DMS53 (cell line): ENCODE data around the gene KLRF2.

Experiments used
- DNase-seq: peaks from one replicate; lab custom pipeline; 2025; lab: John Stamatoyannopoulos, UW

The KLRF2 gene

GRCh38 chr12:9888665-9889273 is 7.5 kb downstream of the KLRF2 start:
- peak; percentile 46 for DNase-seq

DNA sequence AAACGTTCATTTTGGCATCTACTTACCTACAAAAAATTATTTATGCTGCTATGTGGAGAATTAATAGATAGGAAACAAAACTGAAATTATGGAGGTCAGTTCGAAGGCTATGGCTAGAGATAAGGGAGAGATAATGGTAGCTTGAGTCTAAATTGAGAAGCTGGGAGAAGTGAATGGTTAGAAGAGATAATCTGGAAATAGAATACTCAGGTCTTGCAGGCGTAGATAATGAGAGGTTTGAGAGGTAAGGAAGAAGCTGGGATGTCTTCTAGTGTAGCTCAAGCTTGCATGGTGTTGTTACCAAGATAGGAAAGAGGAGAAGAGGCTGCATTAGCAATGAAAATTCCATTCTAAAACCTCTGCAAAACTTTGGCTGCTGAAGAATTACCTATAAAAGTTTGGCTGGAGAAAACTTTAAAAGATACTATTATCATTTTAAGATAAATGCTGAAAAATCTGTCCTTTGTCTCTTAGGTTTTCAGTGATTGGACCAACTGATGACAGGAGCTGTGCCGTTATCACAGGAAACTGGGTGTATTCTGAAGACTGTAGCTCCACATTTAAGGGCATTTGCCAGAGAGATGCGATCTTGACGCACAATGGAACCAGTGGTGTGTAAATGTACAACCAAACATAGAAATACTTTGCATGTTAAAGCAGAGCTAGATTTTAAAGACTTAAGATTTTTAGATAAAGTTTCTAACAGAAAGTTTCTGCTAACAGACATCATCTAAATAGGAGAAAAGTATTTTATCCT is 14.1 kb downstream of the KLRF2 start:
- no peak for DNase-seq

DNA sequence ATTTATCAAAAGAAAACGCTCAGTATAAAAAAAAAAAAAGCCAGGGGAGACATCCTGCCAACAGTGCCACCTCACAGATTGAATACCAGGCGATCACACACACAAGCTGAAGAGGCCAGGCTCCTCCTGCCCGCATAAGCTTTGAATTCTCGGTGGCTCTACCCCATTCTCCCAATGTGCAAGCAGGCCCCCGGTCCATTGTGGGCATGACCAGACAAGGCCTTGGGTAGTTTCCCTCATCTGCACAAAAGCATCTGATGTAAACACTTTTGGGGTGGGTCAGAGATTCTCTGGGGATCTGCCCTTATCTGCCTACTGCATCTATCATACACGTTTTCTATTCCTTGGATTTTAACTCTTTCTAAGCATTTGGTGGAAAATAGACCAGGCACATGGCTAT is 16.2 kb downstream of the KLRF2 start:
- DNase-seq, result no peak

- no peak for DNase-seq
These were observed 17.9 kb downstream of the KLRF2 start for GRCh38 chr12:9899209-9899608.

DNA sequence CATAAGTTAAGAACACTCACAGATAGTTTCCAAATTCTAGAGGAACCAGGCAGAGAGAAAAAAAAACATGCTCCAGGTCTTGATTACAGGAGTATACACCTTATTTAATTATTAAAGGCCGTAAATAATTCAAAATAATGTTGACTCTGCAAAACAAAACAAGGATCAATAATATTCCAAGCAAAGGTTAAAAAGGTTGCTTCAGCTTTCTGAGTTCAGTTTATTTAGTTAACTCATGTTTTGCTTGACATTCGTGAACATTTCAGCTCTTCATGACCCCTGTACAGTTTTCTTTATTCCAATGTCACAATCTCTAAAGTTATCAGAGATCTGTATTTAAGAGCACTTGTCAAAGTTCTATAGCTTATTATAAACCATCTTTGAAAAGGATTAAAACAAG is 19.6 kb downstream of the KLRF2 start:
- DNase-seq, result no peak

DNA sequence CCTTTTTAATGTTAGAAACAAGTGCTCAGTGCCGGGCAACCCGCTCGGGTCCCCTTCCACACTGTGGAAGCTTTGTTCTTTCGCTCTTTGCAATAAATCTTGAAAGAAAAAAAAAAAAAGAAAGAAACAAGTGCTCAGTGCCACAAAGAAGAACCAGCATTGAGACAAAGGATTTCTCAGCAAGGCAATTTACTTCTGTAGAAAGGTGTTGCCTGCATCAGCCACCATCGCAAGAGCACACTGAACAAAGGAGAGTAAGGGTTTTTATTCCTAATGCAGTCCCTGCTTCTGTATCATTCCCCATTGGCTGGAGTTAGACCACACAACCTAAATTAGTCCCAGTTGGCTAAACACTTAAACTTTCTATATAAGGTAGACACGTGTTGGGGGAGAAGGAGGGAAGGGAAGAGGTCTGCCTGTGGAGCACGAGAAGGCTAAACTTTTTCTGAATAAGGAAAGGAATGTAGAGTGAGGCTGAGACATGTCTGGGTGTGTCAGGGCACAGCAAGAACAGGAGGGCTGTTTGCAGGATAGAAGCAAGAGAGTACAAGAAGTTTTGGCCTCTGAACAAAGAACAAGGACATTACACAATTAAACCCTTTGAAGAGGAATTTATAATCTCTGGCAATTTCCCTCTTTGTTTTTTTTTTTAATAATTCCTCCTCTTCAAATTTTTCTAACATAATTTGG is 21.4 kb downstream of the KLRF2 start:
- DNase-seq, result peak; percentile 45

GRCh38 chr12:9906873-9907272 is 25.6 kb downstream of the KLRF2 start:
- DNase-seq, result no peak

DNA sequence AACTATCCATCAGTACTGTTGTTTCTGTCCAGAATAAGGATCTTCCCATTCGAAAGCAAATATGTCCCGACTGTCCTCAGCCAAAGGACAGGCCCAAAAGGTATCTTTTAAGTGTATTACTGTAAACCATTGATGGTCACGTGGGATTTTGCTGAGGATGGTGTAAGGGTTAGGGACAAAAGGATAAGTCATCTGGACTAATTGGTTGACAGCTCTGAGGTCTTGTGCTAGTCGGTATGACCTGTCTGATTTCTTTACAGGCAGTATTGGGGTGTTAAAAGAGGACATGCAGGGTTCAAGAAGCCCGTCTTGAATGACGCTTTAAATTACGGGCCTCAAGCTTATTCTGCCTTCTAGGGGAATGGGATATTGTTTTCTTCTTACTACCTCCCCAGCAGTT is 26.5 kb downstream of the KLRF2 start:
- DNase-seq, result no peak

DNA sequence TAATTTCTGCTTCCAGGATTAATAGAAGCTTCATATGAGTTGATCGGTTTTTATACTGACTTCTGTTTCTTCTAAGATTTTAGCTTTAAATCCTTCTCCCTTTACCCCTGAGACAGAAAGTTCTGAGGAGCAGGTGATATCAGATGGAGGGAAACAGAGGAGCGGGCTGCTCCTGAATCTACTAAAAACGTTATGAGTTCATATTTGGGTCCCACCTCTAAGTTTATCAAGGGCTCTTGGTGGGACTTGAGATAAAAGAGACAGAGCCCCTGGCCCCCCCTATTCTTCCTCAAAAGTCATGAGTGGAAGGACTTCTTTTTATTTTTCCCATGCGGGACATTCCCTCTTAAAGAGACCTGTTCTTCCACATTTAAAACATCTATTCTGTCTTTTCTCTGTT is 27.1 kb downstream of the KLRF2 start:
- DNase-seq, result no peak

DNA sequence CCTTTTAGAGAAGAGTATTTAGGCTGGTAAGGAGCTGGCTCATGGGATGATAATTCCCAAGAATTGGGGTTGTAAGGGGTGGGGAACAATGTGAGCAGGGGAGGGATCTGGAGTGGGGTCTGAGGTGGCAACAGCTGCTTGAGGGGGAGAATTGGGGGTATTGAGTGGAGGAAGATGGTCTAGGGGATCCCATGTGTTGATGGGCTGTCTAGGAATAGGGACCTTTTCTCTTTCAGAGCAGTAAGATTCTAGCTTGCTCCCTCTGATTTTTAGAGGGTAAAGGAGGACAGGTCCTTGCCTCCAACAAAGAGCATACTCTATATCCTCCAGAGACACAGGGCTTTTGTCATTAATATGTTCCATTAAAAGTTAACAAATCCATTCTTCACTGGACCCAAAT is 28.4 kb downstream of the KLRF2 start:
- DNase-seq, result no peak

GRCh38 chr12:9910716-9911421 is 29.6 kb downstream of the KLRF2 start:
- DNase-seq, result peak; percentile 65

DNA sequence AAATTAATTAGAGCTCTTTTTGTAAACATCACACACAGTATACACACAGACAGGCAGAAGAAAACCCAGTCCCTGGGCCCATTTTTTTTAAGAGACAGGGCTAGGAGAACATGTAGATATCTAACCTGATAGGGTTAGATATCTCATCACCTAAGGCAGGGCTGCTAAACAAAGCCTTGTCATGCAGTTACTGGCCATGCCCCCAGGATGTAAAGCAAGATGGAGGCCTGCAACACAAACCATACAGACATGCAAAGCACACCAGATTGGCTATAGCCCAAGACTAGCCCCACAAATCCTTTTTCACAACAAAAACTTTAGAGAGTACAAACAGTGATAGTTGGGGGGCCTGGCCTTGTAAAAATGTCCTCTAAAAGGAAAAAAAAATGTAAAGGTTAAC is 30.4 kb downstream of the KLRF2 start:
- no peak for DNase-seq

GRCh38 chr12:9919443-9919842 is 38.2 kb downstream of the KLRF2 start:
- DNase-seq, result no peak

DNA sequence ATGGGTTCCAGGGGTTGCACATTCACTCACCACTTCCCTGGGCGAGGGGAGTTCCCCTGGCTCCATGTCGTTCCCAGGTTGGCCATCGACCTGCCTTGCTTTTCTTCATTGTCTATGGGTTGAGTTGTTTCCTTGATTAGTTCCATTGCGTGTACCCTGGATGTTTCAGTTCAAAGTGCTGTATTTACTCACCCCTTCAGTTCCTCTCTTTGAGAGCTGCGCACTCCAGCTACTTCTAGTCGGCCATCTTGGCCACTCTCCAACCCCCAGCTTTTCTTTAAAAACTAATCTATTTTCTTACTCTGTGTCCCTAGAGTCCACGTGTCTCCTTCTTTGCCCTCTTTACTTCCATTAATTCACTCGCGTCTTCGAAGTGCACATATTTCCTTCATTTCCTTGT is 39.2 kb downstream of the KLRF2 start:
- DNase-seq, result peak; percentile 23

DNA sequence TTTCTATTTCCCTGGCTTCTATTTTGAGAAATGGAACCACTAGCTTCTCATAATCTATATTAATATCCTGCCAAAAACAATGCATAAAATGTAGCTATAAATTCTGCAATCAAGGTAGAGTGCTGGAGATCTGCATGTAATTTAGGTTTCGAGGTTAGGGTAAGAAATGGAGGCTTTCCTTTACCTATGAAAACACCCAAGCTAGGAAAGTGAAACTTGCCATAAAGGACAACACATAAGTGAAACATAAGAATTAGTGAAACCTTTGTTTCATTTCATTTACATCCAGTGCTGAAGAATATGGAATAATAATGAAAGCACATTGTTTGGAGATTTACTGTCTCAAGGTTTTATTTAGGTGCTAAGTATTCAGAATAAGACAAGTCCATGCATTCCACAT is 41.1 kb downstream of the KLRF2 start:
- no peak for DNase-seq

- peak; percentile 86 for DNase-seq
These were observed 44.6 kb downstream of the KLRF2 start for GRCh38 chr12:9925705-9926393.

DNA sequence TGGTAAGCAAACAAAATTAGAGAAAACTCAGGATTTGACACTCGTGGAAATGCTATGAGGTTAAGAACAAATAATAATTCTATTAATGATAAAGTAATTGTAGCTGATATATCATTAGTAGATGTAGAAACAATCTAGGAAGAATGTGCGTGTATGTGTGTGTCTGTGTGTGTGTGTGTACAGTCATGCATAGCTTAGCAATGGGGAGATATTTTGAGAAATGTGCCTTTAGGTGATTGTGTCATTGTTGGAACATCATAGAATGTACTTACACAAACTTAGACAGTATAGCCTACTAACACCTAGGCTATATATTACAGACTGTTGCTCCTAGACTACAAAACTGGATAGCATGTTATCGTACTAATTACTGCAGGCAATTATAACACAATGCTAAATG is 45.6 kb downstream of the KLRF2 start:
- DNase-seq, result no peak

DNA sequence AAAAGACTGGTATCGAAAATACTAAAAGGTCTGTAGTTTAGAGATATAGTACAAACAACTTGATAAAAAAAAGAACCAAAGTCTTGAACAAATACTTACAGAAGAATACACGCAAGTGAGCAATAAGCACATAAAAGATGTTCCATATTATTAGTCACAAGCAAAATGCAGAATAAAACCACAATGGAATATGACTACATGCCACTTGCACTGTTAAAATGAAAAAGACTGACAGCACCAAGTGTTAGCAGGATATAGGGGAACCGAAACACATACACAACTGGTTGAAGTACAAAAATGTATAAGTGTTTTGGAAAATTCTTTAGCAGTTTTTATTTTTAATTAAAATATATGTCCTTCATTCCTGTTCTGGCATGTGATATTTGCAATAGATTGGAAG is 47.3 kb downstream of the KLRF2 start:
- DNase-seq, result no peak

DNA sequence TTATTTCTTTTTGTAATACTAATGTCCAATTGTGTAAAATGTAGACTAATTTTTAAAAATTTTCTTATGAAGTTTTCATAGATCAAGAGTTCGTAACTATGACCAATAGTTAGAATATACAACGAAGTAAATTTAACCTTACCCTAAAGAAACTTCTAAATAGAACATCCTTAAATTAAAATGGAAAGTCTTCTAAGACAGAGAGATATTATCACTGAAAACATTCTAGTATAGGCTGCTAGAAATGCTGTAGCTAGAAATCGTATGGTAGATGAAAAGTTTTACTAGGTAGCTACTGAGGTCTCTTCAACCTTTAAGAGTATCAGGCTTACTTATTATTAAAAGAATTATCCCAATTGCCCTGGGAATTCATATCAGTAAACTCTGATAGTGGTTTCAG is 50.0 kb downstream of the KLRF2 start:
- DNase-seq, result no peak

DNA sequence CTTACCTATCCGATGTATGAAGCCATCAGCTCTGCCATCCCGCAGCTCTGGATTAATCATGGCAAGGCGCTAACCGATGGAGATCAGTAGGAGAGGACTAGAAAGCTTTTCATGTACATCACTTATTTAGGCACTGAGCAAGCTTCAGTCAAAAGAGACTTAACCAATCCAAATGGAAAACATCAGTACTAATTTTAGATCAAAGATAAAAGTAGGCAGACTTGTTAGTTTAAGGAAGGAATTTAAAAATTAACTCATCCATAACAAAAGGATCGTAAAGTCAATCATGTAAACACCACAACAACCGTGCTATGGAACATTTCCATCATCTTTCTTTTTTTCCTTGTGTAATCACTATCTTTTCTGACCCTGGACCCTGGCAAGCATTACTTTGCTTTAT is 51.0 kb downstream of the KLRF2 start, which contains the start of gene CLEC2A:
CLEC2A (minus strand) TSS at position 101 of the 400 bp plus-strand sequence; CDS start at position 60, 41 bp downstream.
- no peak for DNase-seq

DNA sequence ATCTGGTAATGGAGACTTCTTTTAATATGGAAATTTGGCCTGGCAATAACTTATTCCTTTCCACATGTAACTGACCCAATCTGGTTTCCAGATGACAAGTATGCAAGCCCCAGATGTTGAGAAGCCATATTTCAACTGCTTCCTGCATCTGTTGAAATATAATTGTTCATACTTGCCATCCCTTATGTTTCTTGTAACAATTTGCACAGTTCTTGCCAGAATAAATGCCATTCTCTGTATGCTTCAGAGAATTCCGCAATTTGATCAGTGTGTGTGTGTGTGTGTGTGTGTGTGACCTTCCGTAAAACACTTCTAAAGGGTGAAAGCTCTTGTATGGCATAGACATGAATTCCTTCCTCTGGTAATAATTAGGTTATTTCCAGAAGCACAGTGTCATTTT is 52.7 kb downstream of the KLRF2 start:
- DNase-seq, result no peak

DNA sequence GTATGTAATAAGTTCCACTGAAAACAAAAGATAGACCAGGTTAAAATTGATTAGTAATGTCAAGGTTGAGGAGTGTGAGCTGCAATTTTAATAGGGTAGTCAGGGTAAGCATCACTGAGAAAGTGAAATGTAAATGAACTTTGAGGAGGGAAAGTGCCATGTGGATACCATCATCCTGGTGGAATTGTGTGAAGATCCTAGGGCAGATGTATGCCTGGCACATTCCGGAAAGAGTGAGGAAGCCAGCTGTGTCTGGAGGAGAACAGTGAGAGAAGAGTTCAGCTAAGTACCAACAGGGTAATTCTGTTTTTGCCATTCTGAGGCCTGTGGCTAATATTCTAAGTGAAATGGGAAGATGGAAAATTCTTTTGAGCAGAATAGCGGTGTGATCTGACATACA is 53.7 kb downstream of the KLRF2 start:
- no peak for DNase-seq
